ENCODE measurements around the gene GABARAP.

DNA sequence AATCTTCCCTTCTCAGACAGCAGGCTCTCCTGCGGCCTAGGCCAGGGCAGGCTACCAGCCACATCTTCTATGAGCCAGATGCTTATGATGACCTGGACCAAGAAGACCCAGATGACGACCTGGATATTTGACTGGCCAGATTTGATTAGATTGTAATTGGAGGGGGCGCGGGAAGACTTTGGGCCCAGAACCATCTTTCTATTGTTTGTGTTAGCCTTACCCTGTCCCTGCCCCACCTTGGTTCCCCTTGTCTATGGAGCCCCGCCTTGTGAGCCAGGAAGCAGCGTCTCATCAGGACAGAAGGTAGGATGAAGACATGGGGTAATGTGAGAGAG is 17.3 kb upstream of the GABARAP start:
- TF ChIP-seq POLR2A (IDR thresholded peaks at IDR 0.05; ENCODE audit: low read length) (no peak), GATA1 (IDR thresholded peaks at IDR 0.05; ENCODE audit: low read depth, low read length) (no peak)

All from erythroblast (primary cell).